Fibroblast of skin of right quadriceps (primary cell): Measurements from ENCODE around the gene INAFM2.

Experiments used
- DNase-seq: peaks from one replicate; pipeline ENCODE4 v3.0.0-alpha.2; 2013

The INAFM2 gene

GRCh38 chr15:40289140-40289775, 34.2 kb upstream of the INAFM2 start:
- DNase-seq, result no peak

- no peak for DNase-seq
Measured at GRCh38 chr15:40290545-40290917, 33.0 kb upstream of the INAFM2 start.

- DNase-seq, result peak; percentile 44
Measured at GRCh38 chr15:40290918-40291574, 32.4 kb upstream of the INAFM2 start.

- DNase-seq, result no peak
Measured at GRCh38 chr15:40292246-40292645, 31.2 kb upstream of the INAFM2 start.

GRCh38 chr15:40293006-40293405, 30.5 kb upstream of the INAFM2 start:
- no peak for DNase-seq

DNA sequence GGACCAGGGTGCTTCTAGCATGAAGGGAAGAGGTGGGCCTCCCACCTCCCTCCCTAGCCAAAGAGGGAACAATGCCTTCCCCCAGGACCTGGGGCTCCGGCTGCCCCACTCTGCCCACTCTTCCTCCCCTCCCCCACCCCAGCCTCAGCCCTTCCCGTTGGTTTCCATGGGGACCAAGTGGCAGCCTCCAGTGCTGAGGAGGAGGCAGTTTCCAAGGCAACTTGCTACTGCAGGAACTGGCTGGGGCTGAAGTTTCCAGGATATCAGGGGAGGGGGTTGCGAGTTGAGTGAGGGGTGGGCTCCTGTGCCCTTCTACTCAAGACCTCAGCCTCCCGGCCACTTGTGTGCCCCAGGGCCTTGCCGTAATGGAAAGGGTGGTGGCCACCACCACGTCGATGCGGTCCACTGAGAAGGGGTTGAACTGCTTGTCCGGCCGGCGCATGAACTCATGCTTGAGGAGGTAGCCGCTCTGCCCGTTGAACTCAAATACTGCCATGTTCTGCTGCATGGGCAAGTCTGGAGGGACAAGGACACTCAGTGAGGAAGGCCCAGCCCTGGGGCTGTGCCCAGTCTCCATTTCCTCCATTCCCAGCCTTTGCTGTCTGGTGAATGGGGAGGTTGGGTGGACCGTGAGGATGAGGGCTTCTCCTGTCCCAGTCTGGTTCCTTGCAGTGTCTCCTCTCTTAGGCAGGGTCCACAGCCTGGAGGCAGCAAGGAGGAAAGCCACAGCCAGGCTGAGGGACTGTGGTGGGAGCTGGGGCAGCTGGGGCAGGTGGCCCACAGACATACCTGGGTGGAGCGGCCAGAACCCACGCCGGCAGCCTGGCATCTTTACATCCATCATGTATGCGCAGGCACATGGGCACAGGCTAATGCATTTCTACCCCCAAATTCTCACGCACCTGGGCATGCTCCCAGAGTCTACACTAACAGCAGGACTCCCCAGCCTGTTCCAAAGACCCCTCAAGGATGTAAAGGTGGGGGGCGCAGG, 29.3 kb upstream of the INAFM2 start:
- DNase-seq, result no peak

- DNase-seq, result no peak
Measured at GRCh38 chr15:40295297-40295696, 28.2 kb upstream of the INAFM2 start.

DNA sequence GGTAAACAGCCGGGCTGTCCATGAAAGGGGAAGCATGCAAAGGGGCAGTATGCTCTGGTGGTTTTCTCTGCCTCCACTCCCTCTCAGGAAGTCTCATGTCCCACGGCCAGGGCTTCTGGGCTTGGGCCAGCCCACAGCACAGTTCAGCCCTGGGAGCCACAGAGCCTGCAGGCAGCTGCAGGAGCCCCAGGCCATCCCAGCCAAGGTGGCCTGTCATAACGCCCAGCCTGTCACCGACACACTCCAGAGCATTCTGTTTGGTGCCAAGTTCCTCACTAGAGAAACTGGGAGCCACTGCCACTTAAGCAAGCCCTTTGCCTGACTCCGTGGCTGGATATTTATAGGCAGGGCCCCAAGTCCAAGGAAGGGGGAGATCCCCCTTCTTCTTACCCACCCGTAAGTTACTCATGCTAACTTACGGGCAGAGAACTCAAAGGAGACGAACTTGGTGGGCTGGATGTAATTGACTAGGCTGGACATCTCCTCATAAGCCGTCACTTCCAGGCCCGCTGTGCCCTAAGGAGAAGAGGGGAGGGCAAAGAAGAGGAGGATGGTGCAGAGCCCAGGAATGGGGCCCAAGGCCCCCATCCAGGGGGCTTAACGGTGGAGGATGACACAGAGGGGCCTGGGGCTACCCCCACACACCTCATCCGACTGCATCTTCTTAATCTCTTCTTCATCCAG, 27.5 kb upstream of the INAFM2 start:
- no peak for DNase-seq

GRCh38 chr15:40296561-40297230, 26.8 kb upstream of the INAFM2 start:
- DNase-seq, result no peak

DNA sequence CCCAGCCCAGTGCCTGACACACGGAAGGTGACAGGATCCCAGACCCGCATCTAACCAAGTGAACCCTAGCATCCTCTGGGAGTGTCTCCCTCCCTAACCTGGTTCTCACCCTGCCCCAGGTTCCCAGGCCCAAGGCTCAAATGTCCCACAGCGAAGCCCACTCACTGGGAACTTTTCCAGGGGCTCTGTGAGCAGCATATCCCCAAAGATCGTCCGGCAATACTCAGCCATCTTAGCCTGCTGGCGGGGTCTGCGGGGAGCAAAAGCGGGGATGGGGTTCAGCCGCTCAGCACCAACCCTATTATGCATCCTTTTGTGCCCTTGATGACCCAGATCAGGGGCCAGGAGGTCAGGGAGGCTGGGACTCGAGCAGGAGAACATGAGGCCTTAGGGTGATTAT, 26.1 kb upstream of the INAFM2 start:
- no peak for DNase-seq

DNA sequence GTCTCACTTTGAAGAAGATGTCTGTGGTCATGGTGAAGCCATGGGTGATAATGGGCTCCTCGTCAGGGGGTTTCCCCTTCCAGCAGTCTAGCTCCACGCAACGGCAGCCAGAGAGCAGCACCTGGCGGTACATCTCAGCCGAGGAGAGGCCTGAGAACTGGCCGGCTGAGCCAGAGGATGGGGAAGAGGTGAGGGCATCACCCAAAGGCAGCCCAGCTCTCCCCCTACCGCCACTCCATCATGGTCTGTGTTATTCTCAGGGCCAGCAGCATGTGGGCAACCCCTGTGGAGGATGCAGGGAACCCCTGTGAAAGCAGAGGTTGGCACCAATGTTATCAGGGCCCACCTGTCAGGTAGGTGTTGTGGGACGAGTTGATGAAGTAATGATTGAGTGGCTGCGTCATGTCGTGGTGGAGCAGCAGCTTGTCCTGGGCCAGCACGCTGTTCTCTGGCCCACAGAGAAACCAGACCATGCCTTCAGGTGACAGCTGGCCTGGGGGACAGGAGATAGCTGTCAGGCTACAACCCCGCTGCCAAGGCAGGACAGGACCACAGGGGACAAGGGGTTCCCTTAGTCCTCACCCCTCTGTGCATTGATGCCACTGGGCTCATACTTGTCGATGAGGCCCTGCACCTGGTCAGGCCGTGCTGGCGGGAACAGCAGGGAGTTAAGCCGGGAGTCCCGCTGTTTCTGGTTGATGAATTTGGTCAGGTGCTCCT, 25.1 kb upstream of the INAFM2 start:
- DNase-seq, result no peak

DNA sequence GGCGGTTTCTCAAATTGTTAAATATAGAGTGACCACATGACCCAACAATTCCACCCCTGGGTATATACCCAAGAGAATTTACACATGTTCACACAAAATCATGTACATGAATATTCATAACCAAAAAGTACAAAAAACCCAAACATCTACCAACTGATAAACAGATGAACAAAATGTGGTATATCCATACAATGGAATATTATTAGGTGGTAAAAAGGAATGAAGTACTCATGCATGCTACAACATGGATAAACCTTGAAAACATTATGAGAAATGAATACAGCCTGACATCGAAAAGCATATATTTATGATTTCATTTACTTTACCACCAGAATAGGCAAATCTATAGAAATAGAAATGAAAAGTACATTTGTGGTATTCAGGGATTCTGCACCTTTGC, 23.1 kb upstream of the INAFM2 start:
- DNase-seq, result no peak

GRCh38 chr15:40300771-40301170, 22.7 kb upstream of the INAFM2 start:
- no peak for DNase-seq

GRCh38 chr15:40301467-40302179, 21.9 kb upstream of the INAFM2 start:
- no peak for DNase-seq

DNA sequence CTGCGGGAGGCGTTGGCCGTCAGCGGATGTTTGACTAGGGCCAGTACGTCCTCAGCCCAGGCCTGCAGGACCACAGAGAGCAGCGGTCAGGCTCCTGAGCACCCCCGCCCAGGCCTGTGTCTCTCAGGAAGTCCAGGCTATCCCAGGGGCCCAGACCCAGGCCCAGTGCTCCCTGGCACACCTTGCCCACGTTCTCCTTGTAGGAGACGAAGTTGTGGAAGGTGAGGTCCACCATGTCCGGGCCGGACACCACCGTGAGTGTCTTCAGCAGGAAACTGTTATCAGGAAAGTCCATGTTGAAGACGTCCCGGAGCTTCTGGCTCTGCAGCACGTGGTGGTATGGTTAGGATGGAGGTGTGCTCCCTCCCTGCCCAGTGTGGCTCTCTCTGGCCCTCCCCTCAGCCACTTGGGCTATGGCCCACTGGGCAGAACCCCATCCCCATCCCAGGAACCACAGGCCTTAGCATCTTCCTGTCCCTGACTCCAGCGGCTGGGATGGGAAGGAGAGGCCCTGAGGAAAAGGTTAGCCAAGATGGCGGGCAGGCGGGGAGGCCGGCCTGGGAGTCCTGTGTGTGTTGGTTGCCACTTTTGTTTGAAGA, 21.1 kb upstream of the INAFM2 start:
- no peak for DNase-seq

DNA sequence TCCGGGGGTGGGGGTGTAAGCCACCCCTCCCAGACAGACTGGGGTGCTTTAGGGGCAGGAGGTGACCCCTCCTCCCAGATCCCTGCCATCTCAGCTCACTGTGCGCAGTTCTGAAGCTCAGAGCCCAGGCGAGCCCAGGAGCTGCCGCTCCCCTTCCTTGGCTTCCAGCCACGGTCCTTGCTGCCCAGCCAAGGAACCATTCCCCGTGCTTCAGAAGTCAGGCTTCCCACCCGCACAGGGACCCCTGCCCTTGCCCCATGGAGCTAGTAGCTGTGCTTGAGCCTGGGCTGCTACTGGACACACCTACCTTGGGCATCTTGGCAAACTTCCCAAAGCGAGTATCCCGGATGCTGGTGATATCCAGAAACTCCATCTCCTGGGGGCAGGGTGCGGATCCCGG, 20.5 kb upstream of the INAFM2 start:
- DNase-seq, result no peak

DNA sequence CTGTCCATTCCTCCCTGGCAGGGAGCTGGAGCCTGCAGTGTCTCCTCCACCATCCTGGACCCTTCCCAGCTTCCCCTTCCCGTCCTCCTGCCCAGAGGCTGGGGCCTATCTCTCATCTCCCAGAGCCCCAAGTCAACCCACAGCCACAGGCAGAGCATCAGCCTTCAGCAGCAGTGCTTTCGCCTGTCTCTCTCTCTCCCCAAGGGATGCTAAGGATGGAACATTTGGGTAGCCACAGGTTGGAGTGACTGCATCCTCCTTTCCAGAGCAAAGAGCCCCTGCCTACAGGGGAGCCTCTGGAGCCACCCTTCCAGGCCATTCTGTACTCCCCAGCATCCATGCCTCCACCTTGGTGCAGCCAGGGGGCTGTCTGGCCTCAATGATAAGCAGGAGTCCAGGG, 19.9 kb upstream of the INAFM2 start:
- no peak for DNase-seq

- DNase-seq, result no peak
Measured at GRCh38 chr15:40305281-40305680, 18.2 kb upstream of the INAFM2 start.

GRCh38 chr15:40306371-40306770, 17.1 kb upstream of the INAFM2 start:
- DNase-seq, result no peak

DNA sequence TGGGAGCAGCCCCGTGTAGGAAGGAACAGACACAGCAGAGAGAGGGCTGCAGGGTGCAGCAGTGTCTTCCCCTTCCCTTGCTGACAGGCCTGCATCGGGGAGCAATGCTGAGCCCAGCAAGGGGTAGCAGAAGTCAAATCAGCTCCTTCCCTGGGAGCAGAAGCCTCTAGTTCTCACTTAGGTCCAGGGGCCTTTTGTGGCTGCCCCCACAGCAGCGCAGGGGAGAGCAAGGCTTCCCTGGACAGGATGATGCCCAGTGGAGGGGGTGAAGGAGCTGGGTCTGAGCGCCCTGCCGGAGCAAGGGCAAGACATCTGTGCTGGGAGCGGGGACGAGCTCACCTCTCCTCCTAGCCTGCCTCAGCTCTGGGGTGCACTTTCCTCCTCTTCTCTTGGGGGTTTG, 16.6 kb upstream of the INAFM2 start:
- no peak for DNase-seq
